A204.1 (cell line): ENCODE results near the gene SCIMP.
"Not testable (repeated sequence)": the region's sequence is repeated elsewhere in the genome, so short reads cannot be mapped to it uniquely, and the experiment has no call there.

Experiments
- FAIRE-seq: peaks from 2 replicates; lab custom pipeline; 2012; peaks lifted over from hg19 to GRCh38; lab: Jason Lieb, UNC

SCIMP gene

DNA sequence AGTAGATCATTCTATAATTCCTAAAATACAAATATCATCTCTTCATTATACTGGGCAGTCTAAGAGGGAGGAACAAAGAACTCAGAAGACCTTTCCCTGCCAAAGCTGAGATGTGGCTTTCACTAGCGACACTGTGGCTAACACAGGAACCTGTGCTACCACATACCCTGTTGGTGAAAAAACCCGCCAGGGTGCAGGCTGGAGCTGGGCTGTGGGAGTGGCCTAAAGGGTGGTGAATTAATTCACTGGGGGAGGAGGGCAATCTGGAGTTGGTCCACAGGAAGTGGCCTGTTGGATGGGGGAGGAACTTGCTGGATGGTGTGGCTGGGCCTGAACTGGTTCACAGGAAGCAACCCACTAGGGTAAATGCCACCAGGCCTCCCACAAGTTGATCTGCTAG is 50.4 kb downstream of the SCIMP start:
- FAIRE-seq, result no peak

DNA sequence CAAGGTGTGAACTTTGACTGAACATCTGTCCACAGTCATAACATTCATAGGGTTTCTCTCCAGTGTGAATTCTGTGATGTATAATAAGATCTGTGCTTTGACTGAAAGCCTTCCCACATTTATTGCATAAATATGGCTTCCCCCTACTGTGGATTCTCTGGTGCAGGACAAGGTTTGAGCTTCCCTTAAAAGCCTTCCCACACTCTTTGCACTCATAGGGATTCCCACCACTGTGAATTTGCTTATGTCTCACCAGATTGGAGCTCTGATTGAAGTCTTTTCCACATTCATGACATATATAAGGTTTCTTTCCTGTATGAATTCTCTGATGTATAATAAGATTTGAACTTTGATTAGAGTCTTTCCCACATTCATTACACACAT is 51.3 kb downstream of the SCIMP start:
- no peak for FAIRE-seq

DNA sequence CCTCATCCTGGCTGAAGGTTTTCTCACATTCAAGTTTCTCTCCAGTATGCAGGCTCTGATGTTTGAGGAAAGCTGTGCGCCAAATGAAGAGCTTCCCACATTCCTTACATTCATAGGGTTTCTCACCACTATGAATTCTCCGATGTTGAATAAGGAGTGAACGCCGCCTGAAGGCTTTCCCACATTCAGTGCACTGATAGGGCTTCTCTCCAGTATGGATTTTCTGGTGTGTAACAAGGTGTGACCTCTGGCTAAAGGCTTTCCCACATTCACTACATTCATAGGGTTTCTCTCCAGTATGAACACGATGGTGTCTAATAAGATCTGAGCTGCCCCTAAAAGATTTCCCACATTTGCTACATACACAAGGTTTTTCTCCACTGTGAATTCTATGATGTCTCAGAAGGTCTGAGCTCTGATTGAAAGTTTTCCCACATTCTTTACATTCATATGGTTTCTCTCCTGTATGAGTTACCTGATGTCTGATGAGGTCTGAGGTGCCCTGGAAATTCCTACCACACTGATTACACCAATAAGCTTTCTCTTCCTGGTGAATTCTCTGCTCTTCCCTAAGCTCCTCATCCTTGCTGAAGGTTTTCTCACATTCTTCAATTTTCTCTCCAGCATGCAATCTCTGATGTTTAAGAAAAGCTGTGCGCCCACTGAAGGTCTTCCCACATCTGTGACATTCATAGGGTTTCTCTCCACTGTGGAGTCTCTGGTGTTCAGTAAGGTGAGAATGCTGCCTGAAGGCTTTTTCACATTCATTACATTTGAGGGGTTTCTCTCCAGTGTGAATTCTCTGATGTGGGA is 51.9 kb downstream of the SCIMP start:
- no peak for FAIRE-seq

DNA sequence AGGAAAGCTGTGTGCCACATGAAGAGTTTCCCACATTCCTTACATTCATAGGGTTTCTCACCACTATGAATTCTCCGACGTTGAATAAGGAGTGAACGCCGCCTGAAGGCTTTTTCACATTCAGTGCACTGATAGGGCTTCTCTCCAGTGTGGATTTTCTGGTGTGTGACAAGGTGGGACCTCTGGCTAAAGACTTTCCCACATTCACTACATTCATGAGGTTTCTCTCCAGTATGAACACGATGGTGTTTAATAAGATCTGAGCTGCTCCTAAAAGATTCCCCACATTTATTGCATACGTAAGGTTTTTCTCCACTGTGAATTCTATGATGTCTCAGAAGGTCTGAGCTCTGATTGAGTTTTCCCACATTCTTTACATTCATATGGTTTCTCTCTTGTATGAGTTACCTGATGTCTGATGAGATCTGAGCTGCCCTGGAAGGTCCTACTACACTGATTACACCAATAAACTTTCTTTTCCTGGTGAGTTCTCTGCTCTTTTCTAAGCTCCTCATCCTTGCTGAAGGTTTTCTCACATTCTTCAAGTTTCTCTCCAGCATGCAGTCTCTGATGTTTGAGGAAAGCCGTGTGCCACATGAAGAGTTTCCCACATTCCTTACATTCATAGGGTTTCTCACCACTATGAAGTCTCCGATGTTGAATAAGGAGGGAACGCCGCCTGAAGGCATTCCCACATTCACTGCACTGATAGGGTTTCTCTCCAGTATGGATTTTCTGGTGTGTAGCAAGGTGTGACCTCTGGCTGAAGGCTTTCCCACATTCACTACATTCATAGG is 53.0 kb downstream of the SCIMP start:
- FAIRE-seq, result no peak

DNA sequence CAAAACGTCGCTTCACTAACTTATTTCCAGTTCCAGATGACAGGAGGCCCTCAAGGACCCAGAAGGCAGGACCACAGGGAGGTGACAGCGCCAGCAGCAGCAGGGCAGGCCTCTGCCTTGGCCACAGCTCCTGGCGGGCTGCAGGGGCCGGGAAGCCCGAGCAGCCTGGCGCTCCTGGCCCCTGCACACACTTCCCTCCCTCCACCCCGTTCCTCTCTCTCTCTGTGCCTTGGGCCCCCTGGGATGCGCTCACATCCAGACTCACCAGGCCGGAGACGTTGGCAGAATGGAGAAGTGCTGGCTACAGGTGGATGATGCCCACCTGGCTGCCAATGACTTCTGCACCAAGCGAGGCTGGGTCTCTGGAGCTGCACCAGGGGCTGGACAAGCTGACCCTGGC is 55.7 kb downstream of the SCIMP start:
- FAIRE-seq, result no peak

DNA sequence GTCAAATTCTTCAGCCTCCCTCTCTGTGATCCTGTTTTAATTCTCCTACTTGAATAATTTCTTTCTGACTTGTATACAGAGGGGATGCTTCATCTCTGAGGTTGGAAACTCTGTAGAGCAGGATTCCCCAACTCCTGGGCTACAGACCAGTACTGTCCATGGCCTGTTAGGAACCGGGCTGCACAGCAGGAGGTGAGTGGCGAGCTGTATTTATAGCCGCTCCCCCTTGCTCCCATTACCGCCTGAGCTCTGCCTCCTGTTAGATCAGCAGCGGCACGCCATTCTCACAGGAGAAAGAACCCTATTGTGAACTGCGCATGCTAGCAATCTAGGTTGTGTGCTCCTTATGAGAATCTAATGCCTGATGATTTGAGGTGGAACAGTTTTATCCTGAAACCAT is 59.6 kb downstream of the SCIMP start:
- FAIRE-seq, result not testable (repeated sequence)

DNA sequence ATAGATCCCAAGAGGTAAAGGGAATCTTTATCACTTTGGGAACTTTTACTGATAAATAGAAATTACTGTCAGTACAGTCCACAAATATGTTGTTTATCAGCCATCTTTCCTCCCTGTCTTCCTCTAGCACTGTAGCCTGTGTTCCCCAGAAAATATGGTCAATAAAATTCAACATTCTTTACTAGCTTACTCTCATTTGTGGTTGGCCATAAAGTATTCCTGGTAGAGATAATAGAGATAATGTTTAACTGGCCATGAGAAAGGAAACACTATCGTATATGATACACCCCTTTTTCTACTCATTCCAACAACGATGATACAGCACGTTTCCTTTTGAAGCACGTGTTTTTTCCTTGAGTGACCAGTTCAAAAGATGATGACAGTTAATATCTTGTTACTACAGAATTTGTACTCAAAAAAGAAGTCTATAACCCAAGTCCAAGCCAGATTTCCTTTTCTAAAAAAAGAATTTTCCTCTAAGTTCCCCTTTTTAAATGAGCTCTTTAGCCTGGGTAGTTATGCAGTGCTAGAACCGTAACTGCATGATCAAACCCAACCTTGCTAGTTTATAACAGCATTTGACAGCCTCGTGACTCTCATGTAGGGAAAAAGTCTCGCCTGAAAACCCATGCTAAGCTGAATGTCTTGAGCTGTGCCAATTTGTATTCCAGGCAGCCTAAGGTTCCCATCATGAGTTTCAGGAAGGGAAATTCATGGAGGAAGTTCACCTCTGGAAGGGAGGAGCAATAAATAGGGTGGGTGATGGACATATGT is 68.7 kb downstream of the SCIMP start:
- FAIRE-seq, result not testable (repeated sequence)

DNA sequence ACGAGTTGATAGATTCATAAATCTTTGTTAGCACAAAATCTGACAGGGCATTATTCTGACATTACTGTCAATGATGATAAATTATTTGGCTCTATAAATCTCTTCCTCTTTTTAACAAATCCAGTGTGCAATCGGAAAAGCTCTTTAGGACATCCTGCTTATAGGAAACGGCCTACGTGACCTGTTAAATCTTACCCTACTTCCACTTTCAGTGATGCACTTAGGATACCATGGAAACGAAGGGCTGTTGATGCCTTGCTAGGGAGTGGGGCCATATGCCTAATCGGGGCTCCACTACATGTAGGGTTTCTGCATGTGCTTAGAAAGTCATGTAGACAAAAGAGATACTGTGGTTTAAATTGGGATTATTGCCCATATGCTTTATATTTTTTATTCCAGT is 70.2 kb downstream of the SCIMP start:
- FAIRE-seq, result no peak

DNA sequence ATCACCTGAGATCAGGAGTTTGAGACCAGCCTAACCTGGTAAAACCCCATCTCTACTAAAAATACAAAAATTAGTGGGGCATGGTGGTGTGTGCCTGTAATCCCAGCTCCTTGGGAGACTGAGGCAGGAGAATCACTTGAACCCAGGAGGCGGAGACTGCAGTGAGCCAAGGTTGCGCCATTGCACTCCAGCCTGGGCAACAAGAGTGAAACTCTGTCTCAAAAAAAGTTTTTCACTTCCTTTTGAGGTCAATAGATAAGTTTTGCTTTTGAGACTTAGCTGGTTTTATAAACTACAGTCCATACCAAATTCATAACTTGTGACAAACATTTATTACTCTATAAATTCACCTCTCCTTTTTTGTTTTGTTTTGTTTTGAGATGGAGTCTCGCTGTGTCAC is 72.9 kb downstream of the SCIMP start:
- not testable (repeated sequence) for FAIRE-seq

DNA sequence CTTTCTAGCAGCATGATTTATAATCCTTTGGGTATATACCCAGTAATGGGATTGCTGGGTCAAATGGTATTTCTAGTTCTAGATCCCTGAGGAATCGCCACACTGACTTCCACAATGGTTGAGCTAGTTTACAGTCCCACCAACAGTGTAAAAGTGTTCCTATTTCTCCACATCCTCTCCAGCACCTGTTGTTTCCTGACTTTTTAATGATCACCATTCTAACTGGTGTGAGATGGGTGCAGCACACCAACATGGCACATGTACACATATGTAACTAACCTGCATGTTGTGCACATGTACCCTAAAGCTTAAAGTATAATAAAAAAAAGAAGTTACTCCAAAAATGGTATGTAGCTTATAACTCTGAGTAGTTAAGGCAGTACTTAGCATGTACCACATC is 74.0 kb downstream of the SCIMP start:
- FAIRE-seq, result not testable (repeated sequence)
